G401 (cell line): ENCODE results near the gene ACOX3. TPM values are rescaled to one million over a fixed set of nuclear protein-coding genes. Genes with fewer than 3 reads are reported as not detected.
"Not testable (repeated sequence)": the region's sequence is repeated elsewhere in the genome, so short reads cannot be mapped to it uniquely, and the experiment has no call there.

Experiments used
- DNase-seq: peaks from one replicate; pipeline ENCODE4 v3.0.0-alpha.2; 2015; ENCODE audit warnings: low spot score
- in situ Hi-C: cut with HindIII; loops from 2 replicates; pipeline ENCODE4 v1.10.0; 2016; ENCODE audit warnings: low sequenced_read_pairs, mixed read lengths
- total RNA-seq: library from RNA; depleted of rRNA; stranded (reverse); fragments of >200 nt; shearing (Covaris generic); gene quantifications from 2 replicates; pipeline ENCODE4 v1.2.3, GENCODE V29; 2014

ACOX3 gene
- total RNA-seq, 1 experiment from 2014 or later, result 46.7 TPM

GRCh38 chr4:8394806-8395205 lies 45.7 kb downstream of the ACOX3 start:
- in situ Hi-C loops, result no loop called here
- DNase-seq, result no peak

DNA sequence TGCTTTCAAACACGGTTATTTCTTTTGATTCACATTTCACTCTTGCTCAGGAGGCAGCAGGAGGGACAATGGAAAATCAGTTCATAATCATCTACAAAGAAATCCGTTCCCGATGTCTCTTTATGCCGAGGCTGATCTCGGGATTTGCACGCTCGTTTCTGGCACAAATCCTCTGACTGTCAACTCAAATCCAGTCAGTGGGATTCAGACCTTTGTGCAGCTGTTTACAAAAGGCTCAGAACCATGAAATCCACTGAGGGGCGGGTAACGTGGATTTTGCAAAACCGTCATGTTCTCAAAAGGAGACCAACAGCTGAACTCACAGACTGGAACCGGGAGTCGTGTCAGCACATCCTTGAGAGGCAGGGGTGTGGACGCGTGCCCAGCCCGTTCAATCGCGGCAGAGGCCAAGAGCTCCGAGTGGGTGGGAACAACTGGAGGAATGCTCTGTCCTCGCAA lies 46.4 kb downstream of the ACOX3 start:
- DNase-seq, result no peak
- in situ Hi-C loops, result no loop called here

DNA sequence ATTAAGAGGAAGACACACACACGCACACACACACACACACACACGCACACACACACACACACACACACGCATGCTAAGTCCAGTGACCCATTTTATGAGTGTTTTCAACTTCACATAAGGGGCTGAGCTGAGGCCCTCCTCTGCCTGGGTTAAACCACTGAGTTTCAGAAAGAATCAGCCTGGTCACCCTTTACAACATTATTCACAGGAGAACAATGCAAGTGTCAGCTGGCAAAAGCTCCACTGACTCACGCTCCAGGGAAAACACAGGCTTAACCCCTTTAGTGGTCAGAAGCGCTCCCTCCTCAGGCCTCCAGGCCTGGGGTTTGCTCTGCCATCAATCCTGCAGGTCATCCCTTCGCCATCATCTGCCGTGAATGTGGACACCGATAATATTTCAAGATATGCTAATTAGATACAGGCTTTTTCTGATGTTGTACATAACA lies 46.9 kb downstream of the ACOX3 start:
- in situ Hi-C loops, result no loop called here
- DNase-seq, result no peak

DNA sequence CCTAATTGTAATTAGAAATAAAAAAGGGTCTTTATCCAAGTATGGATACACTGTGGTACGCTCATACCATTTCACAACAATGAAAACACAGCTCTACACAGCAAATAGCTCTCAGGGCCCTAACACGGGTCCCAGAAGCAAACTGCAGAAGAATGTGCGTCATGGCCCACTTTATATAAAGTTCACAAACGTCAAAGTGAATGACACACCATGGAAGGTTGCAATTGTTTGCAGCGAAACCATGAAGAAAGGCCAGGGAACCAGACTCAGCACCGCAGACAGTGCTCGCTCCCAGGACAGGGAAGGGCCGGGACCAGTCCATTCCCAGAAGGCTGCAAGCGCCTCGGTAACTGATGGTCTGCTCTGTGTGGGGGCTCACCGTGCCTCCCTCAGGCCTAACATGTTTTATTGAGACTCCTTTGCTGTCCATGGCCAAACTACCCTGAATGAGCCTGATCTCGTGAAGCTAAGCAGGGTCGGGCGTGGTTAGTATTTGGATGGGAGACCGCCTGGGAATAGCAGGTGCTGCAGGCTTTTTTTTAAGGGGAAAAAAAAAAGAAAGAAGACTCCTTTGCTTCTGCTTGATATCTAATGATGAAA lies 47.8 kb downstream of the ACOX3 start:
- no peak for DNase-seq
- in situ Hi-C loops, result no loop called here

- in situ Hi-C loops, result no loop called here
- no peak for DNase-seq
These were observed 48.6 kb downstream of the ACOX3 start for GRCh38 chr4:8391972-8392371.

GRCh38 chr4:8391071-8391470 lies 49.5 kb downstream of the ACOX3 start:
- in situ Hi-C loops, result no loop called here
- no peak for DNase-seq

- in situ Hi-C loops, result no loop called here
- no peak for DNase-seq
These were observed 49.9 kb downstream of the ACOX3 start for GRCh38 chr4:8390577-8390976.

GRCh38 chr4:8388528-8388870 lies 52.0 kb downstream of the ACOX3 start:
- in situ Hi-C loops, result no loop called here
- no peak for DNase-seq

- no peak for DNase-seq
- in situ Hi-C loops, result no loop called here
These were observed 52.7 kb downstream of the ACOX3 start for GRCh38 chr4:8387615-8388527.

DNA sequence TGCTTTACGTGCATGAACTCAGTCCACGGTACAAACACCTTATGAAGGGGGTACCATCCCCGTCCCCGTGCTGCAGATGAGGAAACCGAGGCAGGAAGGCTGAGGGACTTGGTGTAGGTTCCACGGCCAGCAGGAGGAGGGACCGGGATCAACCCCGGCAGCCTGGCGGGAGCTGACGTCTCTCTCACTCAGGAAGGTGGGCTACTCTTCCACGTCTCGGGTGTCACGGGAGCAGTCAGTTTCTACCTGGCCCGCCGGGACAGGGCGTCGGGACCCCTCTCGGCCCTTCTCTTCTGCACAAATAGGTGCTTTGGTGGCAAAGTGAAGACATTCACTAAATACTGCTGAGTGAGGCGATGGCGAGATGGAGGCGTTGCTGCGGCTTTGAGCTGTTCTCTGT lies 53.3 kb downstream of the ACOX3 start:
- in situ Hi-C loops, result no loop called here

GRCh38 chr4:8386731-8387130 lies 53.8 kb downstream of the ACOX3 start:
- DNase-seq, result no peak
- in situ Hi-C loops, result no loop called here

More for the DNA sequence above, 53.3 kb downstream of the ACOX3 start:
- no peak for DNase-seq

DNA sequence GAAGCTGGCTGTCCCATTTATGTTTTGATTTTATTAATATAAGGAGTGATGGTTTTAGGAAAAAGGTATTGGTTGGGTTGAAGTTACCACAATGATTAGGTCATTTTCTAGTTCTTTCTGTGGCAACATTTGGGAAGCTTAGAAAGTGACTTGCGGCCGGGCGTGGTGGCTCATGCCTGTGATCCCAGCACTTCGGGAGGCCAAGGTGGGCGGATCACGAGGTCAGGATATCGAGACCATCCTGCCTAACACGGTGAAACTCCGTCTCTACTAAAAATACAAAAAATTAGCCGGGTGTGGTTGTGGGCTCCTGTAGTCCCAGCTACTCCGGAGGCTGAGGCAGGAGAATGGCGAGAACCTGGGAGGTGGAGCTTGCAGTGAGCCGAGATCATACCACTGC lies 54.4 kb downstream of the ACOX3 start:
- in situ Hi-C loops, result not testable (repeated sequence)

DNA sequence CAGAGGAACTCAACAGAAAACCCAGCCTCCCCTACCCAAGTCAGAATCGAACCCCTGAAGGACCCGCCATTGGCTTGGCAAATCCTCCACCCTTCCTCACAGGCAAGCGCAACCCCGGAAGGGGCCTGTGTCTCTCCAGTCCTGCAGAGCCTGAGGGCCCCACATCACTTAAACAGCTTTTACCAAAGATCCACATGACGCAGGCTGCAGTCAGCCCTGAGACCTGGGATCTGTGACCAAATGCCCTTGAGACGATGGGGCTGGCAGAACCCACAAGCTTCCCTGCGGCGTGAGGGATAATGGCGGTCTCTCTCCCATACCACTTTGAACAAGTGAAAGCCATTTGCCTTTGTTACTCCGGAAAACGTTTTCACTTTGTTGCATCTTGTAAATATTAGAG lies 54.9 kb downstream of the ACOX3 start:
- no peak for DNase-seq
- in situ Hi-C loops, result no loop called here

More for the DNA sequence above, 54.4 kb downstream of the ACOX3 start:
- not testable (repeated sequence) for DNase-seq

DNA sequence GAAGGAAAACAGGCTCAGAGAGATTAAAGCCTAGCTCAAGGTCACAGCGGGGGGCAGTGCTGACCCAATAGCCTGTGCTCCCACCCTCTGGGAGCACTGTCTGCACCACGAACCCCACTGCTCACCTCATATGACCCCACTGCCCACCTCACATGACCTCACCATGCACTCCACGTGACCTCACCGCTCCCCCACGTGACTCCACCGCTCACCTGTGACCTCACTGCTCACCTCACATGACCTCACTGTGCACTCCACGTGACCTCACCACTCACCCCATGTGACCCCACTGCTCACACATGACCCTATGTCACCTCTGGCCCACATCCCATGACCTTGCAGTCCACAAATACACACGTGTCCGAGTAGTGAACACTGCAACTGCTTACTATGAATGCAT lies 55.4 kb downstream of the ACOX3 start:
- no peak for DNase-seq
- in situ Hi-C loops, result no loop called here

- DNase-seq, result no peak
- in situ Hi-C loops, result no loop called here
These were observed 56.0 kb downstream of the ACOX3 start for GRCh38 chr4:8384397-8385060.

GRCh38 chr4:8383451-8384160 lies 56.9 kb downstream of the ACOX3 start:
- in situ Hi-C loops, result no loop called here
- DNase-seq, result no peak

GRCh38 chr4:8383016-8383415 lies 57.5 kb downstream of the ACOX3 start:
- in situ Hi-C loops, result no loop called here
- DNase-seq, result no peak

GRCh38 chr4:8381814-8382581 lies 58.5 kb downstream of the ACOX3 start:
- DNase-seq, result no peak
- in situ Hi-C loops, result no loop called here
